GM15510 (cell line): ENCODE results near the gene MYO15A.

Experiments used
- POLR2A ChIP-seq: IDR thresholded peaks from 3 replicates; pipeline ENCODE4 v1.6.1; 2011; ENCODE audit warnings: borderline replicate concordance; ENCODE audit not compliant: insufficient read length; ENCODE audit errors: extremely low read depth

MYO15A gene

GRCh38 chr17:18217412-18218015 lies 109.0 kb downstream of the MYO15A start:
- TF ChIP-seq POLR2A, result no peak

- TF ChIP-seq POLR2A, result no peak
Observed at GRCh38 chr17:18218756-18219415, 110.3 kb downstream of the MYO15A start.

- no peak for TF ChIP-seq POLR2A
Observed at GRCh38 chr17:18224053-18224386, 115.5 kb downstream of the MYO15A start.

GRCh38 chr17:18224387-18225120 lies 116.0 kb downstream of the MYO15A start:
- TF ChIP-seq POLR2A, result no peak

- no peak for TF ChIP-seq POLR2A
Observed at GRCh38 chr17:18225121-18225641, 116.6 kb downstream of the MYO15A start, which contains the start of gene LLGL1. TSS of gene LLGL1 (plus strand) at chr17:18225635. CDS start at chr17:18225683, 48 bp downstream.

GRCh38 chr17:18225642-18226283 lies 117.2 kb downstream of the MYO15A start:
- TF ChIP-seq POLR2A, result peak; percentile 33

GRCh38 chr17:18226284-18226945 lies 117.9 kb downstream of the MYO15A start:
- TF ChIP-seq POLR2A, result no peak

- no peak for TF ChIP-seq POLR2A
Observed at GRCh38 chr17:18227635-18228034, 119.1 kb downstream of the MYO15A start.

GRCh38 chr17:18228176-18228682 lies 119.7 kb downstream of the MYO15A start:
- no peak for TF ChIP-seq POLR2A

- no peak for TF ChIP-seq POLR2A
Observed at GRCh38 chr17:18229254-18229653, 120.7 kb downstream of the MYO15A start.
